ENCODE results near the gene NR1D1. TPM values are rescaled to one million over a fixed set of nuclear protein-coding genes. Genes with fewer than 3 reads are reported as not detected.

The NR1D1 gene
- total RNA-seq, 2 experiments from 2014 or later = 4.8 to 5.8 TPM

DNA sequence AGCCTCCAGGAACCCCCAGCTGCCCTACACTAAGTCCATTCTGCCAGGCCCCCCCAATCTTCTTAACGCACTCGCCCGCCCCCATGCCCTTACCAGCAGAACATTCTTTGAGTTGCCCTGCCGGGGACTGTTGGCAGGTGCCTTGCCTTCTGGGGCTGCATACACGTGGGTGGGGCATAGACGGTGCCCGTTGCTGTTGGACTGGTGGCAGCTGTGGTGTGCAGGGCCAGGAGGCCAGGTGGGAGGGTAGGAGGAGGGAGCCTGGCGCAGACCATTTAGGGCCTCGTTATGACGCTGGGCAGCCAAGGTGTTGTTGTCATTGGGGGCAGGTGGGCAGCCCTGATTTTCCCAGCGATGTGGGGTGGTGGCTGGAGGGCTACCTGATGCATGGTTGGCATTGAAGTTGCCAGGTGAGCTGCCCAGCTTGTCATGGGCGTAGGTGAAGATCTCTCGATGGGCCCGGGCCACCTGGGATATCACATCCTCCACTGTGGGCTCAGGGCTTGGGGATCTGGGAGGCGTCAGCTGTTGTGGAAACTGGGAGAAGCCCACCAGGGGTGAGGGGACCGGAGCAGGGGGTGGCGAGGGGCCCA is 4.9 kb downstream of the NR1D1 start:
- H3K27me3 Mint-ChIP-seq = no peaks in the 10 kb centered on the region
- peak overlapping the region; percentile 90 for H3K27ac Mint-ChIP-seq
- H3K9me3 Mint-ChIP-seq = no peaks in the 10 kb centered on the region

DNA sequence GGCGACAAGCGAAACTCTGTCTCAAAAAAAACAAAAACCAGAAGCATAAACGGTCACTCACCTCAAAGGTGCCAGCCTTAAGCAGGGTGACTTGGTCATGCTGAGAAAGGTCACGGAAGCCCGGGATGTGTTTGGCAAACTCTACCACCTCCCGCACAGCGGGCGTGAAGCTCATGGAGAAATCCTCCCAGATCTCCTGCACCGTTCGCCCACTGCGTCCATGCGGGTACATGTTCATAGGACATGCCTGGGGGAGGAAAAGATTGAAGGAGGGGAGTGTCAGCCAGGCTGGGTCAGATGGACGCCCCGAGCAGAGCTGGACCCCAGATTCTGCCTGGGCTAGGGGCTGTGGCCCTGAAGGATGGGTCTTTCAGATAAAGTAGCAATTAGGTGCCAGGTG is 5.5 kb downstream of the NR1D1 start:
- DNase-seq = no peak
- Mint-ChIP-seq H3K27me3 (no peaks in the 10 kb centered on the region), H3K9me3 (no peaks in the 10 kb centered on the region), H3K27ac (no peak overlapping the region), H3K4me1 (peaks cover 52% of the 10 kb centered on the region), H3K36me3 (peaks cover 37% of the 10 kb centered on the region), H3K4me3 (no peak overlapping the region)

More for the DNA sequence above, 4.9 kb downstream of the NR1D1 start:
- no peak for DNase-seq
- peaks cover 56% of the 10 kb centered on the region for H3K4me1 Mint-ChIP-seq
- H3K4me3 Mint-ChIP-seq = peak overlapping the region; percentile 54
- H3K36me3 Mint-ChIP-seq = peaks cover 37% of the 10 kb centered on the region

DNA sequence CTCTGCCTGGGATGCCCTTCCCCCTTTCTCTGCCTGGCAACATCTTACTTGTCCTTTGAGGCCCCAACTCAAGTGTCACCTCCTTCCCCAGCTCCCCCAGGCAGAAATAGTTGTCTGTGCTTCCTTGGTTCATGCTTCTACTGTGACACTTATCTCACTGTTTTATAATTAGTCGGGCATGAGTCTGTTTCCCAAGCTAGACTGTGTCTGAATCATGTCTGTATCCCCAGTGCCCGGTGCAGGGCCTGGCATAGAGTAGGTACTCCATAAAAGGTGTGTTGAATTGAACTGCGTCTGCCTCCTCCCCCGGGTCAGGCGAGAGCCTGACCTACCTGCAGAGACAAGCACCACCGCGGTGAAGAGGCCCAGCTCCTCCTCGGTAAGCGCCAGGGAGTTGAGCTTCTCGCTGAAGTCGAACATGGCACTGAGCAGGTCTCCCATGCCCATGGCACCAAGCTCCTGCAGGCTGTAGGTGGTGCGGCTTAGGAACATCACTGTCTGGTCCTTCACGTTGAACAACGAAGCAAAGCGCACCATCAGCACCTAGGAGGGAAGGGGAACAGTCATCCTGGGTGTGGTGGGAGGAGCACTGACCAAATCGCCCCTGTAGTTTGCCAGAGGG is 6.7 kb downstream of the NR1D1 start:
- Mint-ChIP-seq H3K9me3 (no peaks in the 10 kb centered on the region), H3K27me3 (no peaks in the 10 kb centered on the region), H3K4me3 (no peak overlapping the region), H3K27ac (peak overlapping the region; percentile 51), H3K4me1 (peaks cover 44% of the 10 kb centered on the region), H3K36me3 (peaks cover 34% of the 10 kb centered on the region)
- DNase-seq = no peak

DNA sequence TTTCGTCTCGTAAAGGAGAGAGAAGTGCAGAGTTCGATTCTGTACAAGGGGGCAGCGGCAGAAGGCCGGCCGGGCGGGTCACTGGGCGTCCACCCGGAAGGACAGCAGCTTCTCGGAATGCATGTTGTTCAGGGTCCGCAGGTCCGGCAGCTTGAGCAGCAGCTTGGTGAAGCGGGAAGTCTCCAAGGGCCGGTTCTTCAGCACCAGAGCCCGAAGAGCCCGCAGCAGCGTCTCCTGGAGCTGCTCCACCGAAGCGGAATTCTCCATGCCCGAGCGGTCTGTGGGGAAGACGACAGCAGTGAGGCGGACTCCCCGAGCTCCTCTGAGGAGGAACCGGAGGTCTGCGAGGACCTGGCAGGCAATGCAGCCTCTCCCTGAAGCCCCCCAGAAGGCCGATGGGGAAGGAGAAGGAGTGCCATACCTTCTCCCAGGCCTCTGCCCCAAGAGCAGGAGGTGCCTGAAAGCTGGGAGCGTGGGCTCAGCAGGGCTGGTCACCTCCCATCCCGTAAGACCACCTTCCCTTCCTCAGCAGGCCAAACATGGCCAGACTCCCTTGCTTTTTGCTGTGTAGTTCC is 7.3 kb downstream of the NR1D1 start:
- no peaks in the 10 kb centered on the region for H3K27me3 Mint-ChIP-seq
- no peak overlapping the region for H3K4me3 Mint-ChIP-seq
- peaks cover 38% of the 10 kb centered on the region for H3K4me1 Mint-ChIP-seq
- DNase-seq = no peak
- H3K9me3 Mint-ChIP-seq = no peaks in the 10 kb centered on the region
- no peak overlapping the region for H3K27ac Mint-ChIP-seq
- H3K36me3 Mint-ChIP-seq = peaks cover 28% of the 10 kb centered on the region

DNA sequence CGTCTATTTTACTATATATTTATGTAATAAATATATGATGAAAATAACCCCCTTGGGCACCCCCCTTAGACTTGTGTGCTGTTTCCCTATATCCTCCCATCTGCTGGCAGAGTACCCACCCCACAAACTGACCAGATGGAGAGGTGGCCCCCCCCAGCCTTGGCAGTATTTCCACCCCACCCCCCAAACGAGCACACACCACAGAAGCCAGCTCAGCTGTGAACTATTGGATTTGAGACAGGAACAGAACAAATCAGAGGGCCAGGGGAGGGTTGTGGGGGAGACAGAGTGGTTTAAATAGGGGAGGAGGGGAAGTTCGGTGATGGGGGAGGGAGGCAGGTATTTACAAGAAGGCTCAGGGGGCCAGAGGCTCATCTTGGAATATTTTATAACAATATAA is 7.8 kb downstream of the NR1D1 start:
- no peaks in the 10 kb centered on the region for H3K27me3 Mint-ChIP-seq
- H3K4me1 Mint-ChIP-seq = peaks cover 33% of the 10 kb centered on the region
- H3K9me3 Mint-ChIP-seq = no peaks in the 10 kb centered on the region
- no peak for DNase-seq
- peaks cover 24% of the 10 kb centered on the region for H3K36me3 Mint-ChIP-seq
- no peak overlapping the region for H3K27ac Mint-ChIP-seq
- H3K4me3 Mint-ChIP-seq = no peak overlapping the region

DNA sequence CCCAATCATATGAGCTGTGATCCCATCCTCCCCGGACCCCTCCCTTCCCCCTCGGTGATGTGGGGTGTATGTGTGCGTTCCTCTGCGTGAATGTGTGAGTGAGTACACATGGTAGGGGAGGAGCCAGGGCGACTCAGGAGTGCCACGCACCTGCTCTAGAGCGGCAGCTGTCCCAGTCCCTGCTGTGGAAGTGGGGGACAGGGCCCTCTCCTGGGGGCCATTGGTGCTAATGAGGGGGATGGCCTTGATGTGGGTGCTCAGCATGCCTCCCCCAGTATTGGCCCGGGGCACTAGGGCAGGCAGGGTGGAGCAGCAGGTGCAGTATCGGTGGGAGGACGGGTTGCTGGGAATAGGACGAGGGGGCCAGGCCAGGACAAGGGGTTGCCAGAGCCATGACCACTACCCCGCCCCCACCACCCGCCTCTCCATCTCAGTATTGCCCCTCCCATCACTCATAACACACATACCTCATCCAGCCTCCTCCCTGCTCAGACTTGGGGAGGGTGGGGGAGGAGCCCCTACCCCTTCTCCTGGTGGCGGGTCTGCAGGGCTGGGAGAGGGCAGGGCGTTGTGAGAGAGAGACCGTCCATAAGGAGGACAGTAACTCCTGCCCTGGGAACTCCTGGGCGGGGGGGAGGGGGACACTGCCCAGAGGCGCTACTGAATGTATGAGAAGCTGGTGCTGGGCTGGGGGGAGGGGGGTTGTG is 8.5 kb downstream of the NR1D1 start:
- H3K4me1 Mint-ChIP-seq = peaks cover 25% of the 10 kb centered on the region
- H3K27ac Mint-ChIP-seq = no peak overlapping the region
- H3K36me3 Mint-ChIP-seq = peaks cover 22% of the 10 kb centered on the region
- DNase-seq = no peak
- H3K27me3 Mint-ChIP-seq = no peaks in the 10 kb centered on the region
- no peaks in the 10 kb centered on the region for H3K9me3 Mint-ChIP-seq
- H3K4me3 Mint-ChIP-seq = no peak overlapping the region

DNA sequence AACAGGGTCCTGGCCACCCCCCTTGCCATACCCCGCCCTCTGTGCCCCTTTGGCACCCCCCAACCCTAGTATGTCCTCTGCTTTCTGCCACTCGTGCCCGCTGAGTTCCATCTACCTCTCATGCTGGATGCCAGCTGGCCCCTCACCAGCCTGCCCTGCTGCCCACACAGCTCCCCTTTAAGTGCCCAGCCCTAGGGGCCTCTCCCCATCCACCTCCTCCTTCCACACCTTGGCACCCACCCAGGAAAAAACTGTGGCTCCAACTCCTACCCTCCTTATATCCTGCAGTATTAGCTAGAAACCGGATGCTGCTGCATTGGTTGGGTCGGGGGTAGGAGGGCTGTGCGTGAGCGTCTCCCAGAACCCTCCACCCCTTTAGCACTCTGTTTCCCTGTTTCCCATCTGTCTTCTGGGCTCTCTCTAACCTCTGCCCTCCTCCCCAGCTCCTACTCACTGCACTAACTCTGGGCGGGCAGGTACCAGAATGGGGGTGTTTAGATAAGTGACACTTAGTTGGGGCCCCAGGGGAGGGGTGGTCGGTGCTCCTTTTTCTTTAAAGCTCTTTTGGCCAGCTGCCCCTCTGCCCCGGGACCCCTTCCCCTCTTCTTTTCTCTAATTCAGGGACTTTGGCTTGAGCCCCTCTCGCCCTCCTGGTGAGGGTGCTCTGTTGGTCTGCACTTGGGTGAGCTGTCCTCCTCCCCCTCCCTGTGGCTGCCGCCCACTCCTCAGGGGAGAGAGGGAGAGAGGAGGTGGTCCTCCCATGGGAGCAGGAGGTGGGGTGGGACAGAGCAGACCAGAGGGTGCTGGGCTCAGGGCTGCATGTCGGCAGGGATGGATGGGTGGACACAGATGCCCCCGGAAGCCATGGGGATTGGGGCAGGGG is 9.9 kb downstream of the NR1D1 start:
- H3K27ac Mint-ChIP-seq = no peak overlapping the region
- no peaks in the 10 kb centered on the region for H3K27me3 Mint-ChIP-seq
- H3K4me1 Mint-ChIP-seq = peaks cover 12% of the 10 kb centered on the region
- DNase-seq = no peak
- no peak overlapping the region for H3K4me3 Mint-ChIP-seq
- H3K36me3 Mint-ChIP-seq = peaks cover 9% of the 10 kb centered on the region
- H3K9me3 Mint-ChIP-seq = no peaks in the 10 kb centered on the region

DNA sequence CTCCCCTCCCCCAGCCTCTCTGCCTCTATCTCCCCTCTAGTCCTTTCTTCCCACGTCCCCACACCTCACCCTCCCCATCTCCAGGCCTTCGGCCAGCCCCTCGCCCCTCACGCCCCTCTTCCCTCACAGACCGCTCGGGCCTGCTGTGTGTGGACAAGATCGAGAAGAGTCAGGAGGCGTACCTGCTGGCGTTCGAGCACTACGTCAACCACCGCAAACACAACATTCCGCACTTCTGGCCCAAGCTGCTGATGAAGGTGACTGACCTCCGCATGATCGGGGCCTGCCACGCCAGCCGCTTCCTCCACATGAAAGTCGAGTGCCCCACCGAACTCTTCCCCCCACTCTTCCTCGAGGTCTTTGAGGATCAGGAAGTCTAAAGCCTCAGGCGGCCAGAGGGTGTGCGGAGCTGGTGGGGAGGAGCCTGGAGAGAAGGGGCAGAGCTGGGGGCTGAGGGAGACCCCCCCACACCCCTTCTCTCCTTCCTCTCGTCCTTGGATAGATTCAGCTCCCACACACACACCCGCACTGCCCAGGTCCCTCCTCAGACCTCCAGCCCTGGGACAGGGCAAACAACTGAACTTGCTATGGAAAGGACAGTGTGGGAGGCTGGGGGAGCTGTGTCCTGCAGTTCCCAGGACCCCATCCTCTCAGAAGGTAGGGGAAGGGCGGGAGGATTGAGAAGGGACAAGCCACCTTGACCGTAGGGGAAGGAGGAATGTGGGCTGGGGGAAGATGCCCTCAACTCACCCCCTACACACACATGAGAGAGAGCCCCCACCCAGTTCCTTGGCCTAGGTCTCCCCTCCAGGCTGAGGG is 11.1 kb downstream of the NR1D1 start:
- no peak overlapping the region for H3K4me3 Mint-ChIP-seq
- H3K4me1 Mint-ChIP-seq = peaks cover 7% of the 10 kb centered on the region
- H3K27me3 Mint-ChIP-seq = no peaks in the 10 kb centered on the region
- peak overlapping the region; percentile 46 for H3K27ac Mint-ChIP-seq
- H3K36me3 Mint-ChIP-seq = peaks cover 8% of the 10 kb centered on the region
- no peaks in the 10 kb centered on the region for H3K9me3 Mint-ChIP-seq
- no peak for DNase-seq

DNA sequence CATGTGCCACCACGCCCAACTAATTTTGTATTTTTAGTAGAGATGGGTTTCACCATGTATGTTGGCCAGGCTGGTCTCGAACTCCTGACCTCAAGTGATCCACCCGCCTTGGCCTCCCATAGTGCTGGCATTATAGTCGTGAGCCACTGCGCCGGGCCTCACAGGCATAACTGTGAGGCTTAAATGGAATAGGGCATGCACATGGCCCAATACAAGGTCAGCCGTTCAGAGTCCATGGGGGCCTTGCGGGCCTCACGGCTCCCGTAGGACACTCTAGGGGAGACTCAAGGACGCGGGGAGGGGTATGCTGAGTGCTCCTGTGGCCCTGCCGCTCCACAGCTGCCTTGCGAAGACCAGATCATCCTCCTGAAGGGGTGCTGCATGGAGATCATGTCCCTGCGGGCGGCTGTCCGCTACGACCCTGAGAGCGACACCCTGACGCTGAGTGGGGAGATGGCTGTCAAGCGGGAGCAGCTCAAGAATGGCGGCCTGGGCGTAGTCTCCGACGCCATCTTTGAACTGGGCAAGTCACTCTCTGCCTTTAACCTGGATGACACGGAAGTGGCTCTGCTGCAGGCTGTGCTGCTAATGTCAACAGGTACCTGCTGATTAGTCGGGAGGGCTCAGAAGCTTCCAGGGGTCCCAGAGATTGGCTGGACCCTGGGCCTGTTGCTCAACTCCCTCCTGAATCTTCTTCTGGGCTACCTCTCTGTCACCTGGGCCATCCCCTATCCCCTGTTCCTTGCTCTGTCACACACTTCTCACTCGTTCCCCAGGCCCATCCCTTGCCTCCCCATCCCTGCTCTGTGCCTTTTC is 12.3 kb downstream of the NR1D1 start:
- no peaks in the 10 kb centered on the region for H3K9me3 Mint-ChIP-seq
- no peak for DNase-seq
- H3K36me3 Mint-ChIP-seq = peaks cover 8% of the 10 kb centered on the region
- H3K4me1 Mint-ChIP-seq = peaks cover 2% of the 10 kb centered on the region
- H3K27me3 Mint-ChIP-seq = no peaks in the 10 kb centered on the region
- no peak overlapping the region for H3K4me3 Mint-ChIP-seq
- no peak overlapping the region for H3K27ac Mint-ChIP-seq

DNA sequence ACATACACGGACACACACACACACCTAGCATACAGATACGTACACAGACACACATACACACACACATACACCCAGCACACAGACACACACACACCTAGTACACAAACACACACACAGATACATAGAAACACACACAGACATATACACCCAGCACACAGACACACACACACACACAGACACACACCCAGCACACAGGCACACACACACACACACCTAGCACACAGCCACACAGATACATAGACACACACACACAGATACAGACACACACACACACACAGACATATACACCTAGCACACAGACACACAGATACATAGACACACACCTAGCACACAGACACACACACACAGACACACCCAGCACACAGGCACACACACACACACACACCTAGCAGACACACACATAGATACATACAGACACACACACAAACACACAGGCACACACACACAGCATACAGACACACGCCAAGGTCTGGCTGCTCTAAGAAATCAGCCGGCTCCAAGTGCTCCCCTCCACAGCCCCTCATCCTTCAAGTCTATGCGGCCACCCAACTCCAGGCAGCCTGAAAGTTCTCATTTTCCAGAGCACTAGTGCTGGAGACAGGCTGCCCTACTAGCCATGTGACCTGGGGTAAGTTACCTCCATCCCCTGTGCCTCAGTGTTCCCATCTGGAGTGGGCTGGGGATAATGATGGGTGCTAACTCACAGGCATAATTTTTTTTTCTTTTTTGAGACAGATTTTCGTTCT is 13.2 kb downstream of the NR1D1 start:
- no peak overlapping the region for H3K27ac Mint-ChIP-seq
- H3K4me1 Mint-ChIP-seq = peaks cover 2% of the 10 kb centered on the region
- H3K4me3 Mint-ChIP-seq = no peak overlapping the region
- H3K36me3 Mint-ChIP-seq = peaks cover 8% of the 10 kb centered on the region
- no peaks in the 10 kb centered on the region for H3K27me3 Mint-ChIP-seq
- H3K9me3 Mint-ChIP-seq = no peaks in the 10 kb centered on the region
- no peak for DNase-seq

DNA sequence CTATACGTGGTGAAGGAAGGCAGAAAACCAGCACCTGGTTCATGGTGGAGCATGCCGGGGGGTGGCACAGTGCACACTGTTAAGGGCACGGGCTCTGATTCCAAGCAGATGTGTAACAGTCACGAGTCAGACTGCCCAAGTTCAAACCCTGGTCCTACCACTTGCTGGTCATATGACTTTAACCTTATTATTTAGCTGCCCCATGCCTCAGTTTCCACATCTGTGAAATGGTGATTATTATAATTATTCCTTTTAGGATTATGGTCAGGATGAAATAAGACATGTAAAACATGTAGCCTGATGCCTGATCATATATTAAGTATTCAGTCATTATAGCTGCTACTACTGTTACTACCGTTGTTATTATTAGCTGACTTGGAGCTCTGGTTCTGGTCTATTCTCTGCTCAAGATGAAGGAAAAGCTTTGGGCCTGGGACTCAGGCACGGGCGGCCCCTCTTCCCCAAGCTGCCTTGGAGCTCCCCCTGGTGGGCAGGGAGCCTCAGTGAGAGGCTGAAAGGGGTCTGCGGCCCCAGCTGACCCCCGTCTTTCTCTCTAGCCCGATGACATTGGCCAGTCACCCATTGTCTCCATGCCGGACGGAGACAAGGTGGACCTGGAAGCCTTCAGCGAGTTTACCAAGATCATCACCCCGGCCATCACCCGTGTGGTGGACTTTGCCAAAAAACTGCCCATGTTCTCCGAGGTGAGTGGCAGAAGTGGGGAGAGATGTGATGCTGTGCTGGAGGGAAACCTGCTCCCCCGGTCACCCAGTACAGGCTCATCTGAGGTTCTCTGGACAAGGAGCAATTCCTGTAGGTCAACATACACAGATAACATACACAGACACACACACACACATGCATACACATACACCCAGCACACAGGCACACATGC is 14.0 kb downstream of the NR1D1 start:
- H3K36me3 Mint-ChIP-seq = peaks cover 8% of the 10 kb centered on the region
- H3K4me3 Mint-ChIP-seq = no peak overlapping the region
- H3K27me3 Mint-ChIP-seq = no peaks in the 10 kb centered on the region
- peak; percentile 62 for DNase-seq
- peaks cover 2% of the 10 kb centered on the region for H3K4me1 Mint-ChIP-seq
- H3K9me3 Mint-ChIP-seq = no peaks in the 10 kb centered on the region
- H3K27ac Mint-ChIP-seq = no peak overlapping the region

DNA sequence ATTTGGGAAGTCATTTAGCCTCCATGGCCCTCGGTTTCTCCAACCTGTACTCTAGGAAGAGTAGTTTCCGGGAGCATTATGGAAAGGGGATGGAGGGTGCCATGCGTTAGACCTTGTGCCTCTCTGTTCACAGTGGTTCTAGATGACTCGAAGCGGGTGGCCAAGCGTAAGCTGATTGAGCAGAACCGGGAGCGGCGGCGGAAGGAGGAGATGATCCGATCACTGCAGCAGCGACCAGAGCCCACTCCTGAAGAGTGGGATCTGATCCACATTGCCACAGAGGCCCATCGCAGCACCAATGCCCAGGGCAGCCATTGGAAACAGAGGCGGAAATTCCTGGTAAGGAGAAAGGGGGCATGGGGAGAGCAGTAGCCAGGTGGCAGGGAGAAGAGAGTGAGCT is 15.9 kb downstream of the NR1D1 start:
- no peak overlapping the region for H3K27ac Mint-ChIP-seq
- H3K9me3 Mint-ChIP-seq = no peaks in the 10 kb centered on the region
- DNase-seq = no peak

More for the DNA sequence above, 15.9 kb downstream of the NR1D1 start:
- H3K27me3 Mint-ChIP-seq = no peaks in the 10 kb centered on the region
- peaks cover 8% of the 10 kb centered on the region for H3K36me3 Mint-ChIP-seq
- H3K4me1 Mint-ChIP-seq = no peaks in the 10 kb centered on the region
- H3K4me3 Mint-ChIP-seq = no peak overlapping the region

All from activated naive CD8-positive, alpha-beta T cell treated with anti-CD3 and anti-CD28 coated beads for 36 hours (primary cell).